UCSD-AML1 (cell line): Measurements from ENCODE around the gene TRPM2.

Experiments
- DNase-seq: peaks from one replicate; lab custom pipeline; 2025; ENCODE audit not compliant: unreplicated experiment; lab: John Stamatoyannopoulos, UW

Gene TRPM2

GRCh38 chr21:44424608-44425306 lies 71.3 kb downstream of the TRPM2 start:
- no peak for DNase-seq

DNA sequence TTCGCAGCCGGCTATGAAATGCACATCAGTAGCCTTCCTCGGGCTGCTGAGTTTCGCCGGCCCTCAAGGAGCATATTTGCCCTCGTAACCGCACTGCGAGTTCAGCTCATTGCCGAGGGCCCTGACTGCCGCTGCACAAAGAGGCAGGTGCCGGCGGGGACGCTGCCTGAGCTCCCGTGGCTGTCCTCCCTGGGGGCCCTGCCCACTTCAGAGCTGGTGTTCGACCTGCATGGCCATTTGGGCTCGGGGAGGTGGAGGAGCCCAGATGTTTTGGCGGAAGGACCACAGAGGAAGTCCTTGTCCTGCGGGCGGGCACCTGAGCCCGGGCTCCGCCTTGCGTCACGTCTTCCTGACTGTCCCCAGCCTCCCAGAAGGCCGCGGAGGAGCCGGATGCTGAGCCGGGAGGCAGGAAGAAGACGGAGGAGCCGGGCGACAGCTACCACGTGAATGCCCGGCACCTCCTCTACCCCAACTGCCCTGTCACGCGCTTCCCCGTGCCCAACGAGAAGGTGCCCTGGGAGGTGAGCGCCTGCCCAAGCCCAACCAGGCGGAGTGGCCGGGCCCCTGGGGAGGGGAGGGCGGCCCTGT lies 72.0 kb downstream of the TRPM2 start:
- DNase-seq, result peak; percentile 86

- DNase-seq, result no peak
Measured at GRCh38 chr21:44425895-44426662, 72.7 kb downstream of the TRPM2 start.

DNA sequence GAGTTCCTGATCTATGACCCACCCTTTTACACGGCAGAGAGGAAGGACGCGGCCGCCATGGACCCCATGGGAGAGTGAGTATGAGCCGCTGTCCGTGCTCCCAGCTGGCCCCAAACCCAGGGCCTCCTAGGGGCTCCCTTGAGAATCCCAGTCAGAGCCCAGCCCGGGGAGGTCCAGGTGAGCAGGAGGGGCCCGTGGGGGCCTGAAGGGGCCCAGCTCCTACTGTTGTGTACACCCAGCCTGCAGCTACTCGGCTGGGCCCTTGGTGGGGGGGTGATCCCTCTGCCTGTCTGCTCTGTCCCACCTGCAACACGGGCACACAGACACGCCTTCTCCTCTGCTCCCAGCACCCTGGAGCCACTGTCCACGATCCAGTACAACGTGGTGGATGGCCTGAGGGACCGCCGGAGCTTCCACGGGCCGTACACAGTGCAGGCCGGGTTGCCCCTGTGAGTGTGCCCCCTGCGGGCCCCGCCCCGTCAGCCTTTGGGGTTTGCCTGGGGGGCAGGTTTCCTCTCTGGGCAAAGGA lies 73.3 kb downstream of the TRPM2 start:
- DNase-seq, result no peak

DNA sequence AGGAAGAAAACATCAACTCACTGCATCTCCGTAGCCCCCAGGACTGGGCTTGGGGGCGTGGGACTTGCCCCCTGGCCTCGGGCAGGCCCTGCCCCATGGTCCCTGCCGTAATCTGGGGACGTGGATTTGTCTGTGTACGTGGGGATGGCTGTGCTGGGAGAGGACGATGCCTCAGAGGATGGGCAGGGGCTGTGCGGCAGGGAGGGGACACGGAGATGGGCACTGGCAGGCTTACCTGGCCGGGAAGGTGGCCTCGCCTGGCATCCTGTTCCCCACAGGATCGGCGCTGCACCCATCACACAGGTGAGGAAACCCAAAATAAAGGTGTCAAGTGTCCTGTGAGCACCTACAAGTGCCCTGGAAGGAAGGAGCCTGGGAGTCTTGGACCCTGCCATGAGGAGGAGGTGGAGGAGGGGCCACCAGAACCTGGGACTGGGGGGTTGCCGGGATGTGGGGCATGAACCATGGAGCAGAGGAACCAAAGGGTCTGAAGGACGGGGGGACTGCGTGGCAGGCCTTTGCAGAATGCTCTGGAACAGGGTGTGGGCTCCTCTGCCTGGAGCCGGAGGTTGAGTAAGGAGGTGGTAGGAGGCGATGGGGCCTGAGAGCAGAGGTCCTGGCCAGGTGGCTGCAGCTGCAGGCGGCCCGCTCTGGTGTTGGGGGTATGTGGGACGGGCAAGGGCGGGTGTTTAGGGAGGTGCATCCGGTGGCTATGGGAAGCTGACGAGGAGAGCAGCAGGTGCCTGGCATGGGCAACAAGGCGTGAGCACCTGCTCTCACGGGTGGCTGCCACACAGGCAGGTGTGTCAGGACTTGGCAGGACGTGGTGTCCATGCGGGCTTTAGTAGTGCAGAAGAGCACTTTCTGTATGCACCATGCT lies 74.1 kb downstream of the TRPM2 start:
- DNase-seq, result no peak

DNA sequence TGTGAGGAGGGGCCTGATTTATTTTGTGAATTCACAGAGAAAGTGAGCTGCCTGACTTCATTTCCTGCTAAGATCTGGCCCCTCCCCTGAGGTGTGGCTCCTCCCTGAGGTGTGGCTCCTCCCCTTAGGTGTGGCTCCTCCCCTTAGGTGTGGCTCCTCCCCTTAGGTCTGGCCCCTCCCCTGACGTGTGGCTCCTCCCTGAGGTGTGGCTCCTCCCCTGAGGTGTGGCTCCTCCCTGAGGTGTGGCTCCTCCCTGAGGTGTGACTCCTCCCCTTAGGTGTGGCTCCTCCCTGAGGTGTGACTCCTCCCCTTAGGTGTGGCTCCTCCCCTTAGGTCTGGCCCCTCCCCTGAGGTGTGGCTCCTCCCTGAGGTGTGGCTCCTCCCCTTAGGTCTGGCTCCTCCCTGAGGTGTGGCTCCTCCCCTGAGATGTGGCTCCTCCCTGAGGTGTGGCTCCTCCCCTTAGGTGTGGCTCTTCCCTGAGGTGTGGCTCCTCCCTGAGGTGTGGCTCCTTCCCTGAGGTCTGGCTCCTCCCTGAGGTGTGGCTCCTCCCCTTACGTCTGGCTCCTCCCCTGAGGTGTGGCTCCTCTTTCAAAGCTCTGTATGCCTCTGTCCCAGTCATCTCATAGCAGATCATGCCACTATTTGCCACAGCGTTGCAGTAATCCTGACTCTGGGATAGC lies 75.0 kb downstream of the TRPM2 start:
- no peak for DNase-seq

GRCh38 chr21:44429894-44430293 lies 76.5 kb downstream of the TRPM2 start:
- DNase-seq, result no peak

GRCh38 chr21:44431300-44431699 lies 77.9 kb downstream of the TRPM2 start:
- DNase-seq, result no peak

DNA sequence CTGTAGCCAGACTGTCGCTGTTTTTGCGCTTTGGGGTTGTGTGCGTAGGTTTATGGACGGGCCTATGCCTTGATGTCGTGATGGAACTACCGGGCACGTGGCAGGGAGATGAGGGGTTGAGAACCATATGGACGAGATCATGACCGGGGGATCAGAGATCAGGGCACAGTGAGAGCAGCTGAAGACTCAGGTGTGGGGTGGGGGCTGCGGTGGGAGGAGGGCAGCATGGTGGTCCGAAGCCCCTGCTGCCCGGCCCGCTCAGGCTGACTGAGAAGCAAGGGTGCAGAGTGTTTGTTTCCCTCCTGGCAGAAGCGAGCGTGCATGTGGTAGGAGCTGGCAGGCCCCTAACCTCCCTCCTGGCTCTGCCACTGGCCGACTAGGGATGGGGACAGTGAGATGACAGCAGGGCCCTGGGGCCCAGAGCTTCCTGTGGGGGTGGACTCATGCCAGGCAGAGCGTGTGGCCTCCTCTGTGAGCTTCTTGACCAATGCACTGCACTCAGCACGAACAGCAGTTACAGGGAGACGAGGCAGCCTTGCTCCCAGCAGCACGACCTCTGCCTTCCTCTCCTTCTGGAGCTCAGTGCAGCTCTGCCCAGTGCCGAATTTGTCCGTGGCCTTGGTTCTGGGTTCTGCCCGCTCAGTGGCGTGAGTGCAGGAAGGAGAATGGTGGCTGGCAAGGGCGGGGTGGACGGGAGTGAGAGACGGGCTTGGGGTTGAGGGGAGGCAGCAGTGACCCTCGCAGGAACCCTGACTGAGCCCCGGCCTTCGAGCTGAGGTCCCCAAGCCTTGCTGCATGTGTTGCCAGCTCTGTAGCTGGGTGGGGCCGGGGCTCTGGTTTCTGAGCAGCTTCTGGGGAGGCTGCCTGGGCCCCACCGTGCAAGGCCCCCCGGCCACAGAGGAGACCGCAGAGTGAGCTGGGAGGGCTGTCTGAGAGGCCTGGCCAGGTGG lies 79.7 kb downstream of the TRPM2 start:
- DNase-seq, result no peak

- DNase-seq, result no peak
Measured at GRCh38 chr21:44433791-44434567, 80.6 kb downstream of the TRPM2 start.

GRCh38 chr21:44434568-44434925 lies 81.1 kb downstream of the TRPM2 start:
- no peak for DNase-seq

DNA sequence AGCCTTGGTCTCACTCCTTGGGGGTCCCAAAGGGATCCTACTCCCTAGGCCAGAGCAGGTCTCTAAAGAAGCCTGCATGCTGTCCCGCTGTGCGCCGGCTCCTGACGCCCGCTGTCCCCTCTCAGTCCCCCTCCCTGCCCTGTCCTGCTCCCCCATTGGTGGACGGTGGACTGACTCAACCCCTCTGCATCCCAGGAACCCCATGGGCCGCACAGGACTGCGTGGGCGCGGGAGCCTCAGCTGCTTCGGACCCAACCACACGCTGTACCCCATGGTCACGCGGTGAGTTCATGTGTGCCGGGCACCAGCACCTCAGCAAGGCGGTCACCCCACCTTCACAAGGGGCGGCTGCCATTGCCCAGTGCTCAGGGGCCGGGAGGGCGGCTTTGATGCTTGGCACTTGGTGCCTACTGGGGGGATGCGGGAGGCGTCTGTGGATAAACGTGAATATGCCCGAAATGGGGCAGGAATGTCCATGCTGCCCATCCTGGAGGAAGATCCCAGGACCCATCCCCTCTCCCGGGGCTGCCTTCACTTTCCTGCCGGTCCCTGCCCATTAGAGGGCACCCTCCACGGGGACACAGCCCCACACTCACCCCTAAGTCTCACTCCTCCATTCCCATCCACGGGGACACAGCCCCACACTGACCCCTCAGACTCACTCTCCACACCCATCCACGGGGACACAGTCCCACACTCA lies 81.7 kb downstream of the TRPM2 start:
- no peak for DNase-seq

- no peak for DNase-seq
Measured at GRCh38 chr21:44436111-44436611, 82.7 kb downstream of the TRPM2 start.

DNA sequence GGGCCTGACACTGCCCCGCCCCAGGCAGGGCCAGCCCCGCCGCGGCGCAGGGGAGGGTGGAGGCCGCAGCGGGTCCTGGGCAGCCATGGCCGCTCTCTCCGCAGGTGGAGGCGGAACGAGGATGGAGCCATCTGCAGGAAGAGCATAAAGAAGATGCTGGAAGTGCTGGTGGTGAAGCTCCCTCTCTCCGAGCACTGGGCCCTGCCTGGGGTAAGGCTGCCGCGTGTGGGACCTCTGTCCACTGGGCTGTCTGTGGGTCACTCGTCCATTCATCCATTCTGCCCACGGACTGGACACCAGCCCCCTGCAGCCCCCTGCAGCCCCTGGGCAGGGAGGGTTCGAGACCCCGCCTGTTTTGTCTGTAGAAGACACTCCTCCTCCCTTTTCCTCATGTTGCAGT lies 83.5 kb downstream of the TRPM2 start:
- no peak for DNase-seq

GRCh38 chr21:44437371-44437695 lies 83.9 kb downstream of the TRPM2 start:
- DNase-seq, result no peak

- no peak for DNase-seq
Measured at GRCh38 chr21:44437696-44438431, 84.4 kb downstream of the TRPM2 start.

- DNase-seq, result no peak
Measured at GRCh38 chr21:44438531-44439210, 85.2 kb downstream of the TRPM2 start.
